Measurements from ENCODE around the gene KRT77.
A peak's percentile ranks its signal among the peaks of the same experiment; 100 is the strongest.

Gene KRT77

DNA sequence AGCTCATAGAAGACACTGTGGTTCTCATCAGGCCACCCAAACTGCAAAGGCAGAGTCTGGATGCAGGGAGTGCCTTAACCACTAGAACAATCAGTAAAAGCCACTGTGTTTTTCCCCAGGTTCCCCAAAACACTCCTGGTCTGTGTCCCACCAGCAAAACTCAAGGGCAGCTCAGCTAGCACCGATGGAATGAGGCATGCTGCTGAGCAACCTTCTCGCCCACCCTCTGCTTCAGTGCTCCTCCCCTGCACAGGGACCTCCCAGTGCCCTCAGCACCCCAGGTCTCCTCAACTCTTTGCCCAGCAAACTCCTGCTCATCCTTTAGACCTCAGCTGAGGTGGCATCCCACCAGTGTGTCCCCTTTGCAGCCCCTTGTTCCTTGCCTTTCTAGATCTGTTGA is 4.0 kb downstream of the KRT77 start:
- Histone ChIP-seq H3K27me3 (ENCODE audit: control insufficient read depth, insufficient read depth, low read length) (no peaks in the 10 kb centered on the region), H3K4me1 (ENCODE audit: control insufficient read depth, insufficient read depth, low read length) (no peaks in the 10 kb centered on the region), H3K9ac (ENCODE audit: low read length) (no peak overlapping the region), H3K27ac (ENCODE audit: low read depth, low read length) (no peak overlapping the region), H3K4me3 (ENCODE audit: low read length) (no peak overlapping the region), H3K36me3 (ENCODE audit: control insufficient read depth, insufficient read depth, low read length) (no peaks in the 10 kb centered on the region)

DNA sequence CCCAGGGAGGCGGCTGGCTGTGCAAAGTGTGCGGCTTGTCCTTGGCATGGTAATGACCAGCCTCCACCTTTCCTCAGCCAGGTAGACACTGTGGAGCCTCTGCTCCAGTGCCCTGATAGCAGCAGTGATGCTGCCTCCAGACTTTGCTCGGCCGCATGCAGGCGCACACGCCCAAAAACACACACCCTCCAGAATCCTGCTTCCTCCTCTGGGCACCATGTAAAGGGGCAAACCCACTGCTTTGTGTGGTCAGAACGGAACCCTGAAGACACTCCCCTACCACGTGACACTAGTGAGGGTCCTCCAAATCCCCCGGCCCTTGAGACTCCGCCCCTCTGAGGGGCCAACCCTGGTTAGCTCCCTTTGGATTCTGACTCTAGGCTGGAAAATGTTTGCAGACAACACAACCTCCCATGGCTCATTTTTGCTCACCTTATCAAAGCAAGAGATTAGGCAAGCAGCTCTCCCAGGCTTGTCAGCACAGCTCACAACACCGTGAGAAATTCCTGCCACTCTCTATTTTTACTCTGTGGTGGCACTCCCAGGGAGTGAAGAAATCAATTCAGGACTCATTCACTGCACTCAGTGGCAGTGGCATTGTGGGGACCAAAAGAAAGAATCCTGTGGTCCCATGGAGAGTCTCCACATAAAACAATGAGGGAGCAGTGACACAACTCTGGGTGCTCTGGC is 4.5 kb downstream of the KRT77 start:
- Histone ChIP-seq H3K36me3 (ENCODE audit: control insufficient read depth, insufficient read depth, low read length) (no peaks in the 10 kb centered on the region), H3K4me1 (ENCODE audit: control insufficient read depth, insufficient read depth, low read length) (no peaks in the 10 kb centered on the region), H3K9ac (ENCODE audit: low read length) (no peak overlapping the region), H3K27me3 (ENCODE audit: control insufficient read depth, insufficient read depth, low read length) (no peaks in the 10 kb centered on the region), H3K4me3 (ENCODE audit: low read length) (no peak overlapping the region), H3K27ac (ENCODE audit: low read depth, low read length) (no peak overlapping the region)

DNA sequence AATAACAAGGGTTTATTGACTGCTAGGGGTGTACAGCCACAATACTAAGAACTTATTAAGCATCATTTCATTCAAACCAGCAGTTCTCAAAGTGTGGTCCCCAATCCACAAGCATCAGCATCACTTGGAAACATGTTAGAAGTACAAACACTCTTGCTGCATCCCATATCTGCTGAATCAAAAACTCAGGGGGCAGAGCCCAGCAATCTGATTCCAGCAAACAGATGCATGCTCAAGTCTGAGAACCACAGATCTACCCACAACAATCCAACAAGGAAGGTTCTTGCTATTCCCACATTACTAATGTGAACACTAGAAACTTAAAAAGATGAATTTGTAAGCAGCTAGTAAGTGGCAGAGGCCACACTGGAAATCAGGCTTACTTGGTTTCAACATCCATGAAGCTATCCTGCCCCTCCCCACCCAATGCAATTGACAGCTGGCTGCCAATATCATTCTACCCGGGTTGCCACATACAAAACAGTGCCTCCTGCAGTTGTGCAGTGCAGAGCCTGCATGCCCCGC is 6.2 kb downstream of the KRT77 start:
- H3K4me3 ChIP-seq (ENCODE audit: low read length) = no peak overlapping the region
- H3K36me3 ChIP-seq (ENCODE audit: control insufficient read depth, insufficient read depth, low read length) = no peaks in the 10 kb centered on the region
- no peak overlapping the region for H3K9ac ChIP-seq (ENCODE audit: low read length)
- H3K4me1 ChIP-seq (ENCODE audit: control insufficient read depth, insufficient read depth, low read length) = no peaks in the 10 kb centered on the region
- no peaks in the 10 kb centered on the region for H3K27me3 ChIP-seq (ENCODE audit: control insufficient read depth, insufficient read depth, low read length)
- no peak overlapping the region for H3K27ac ChIP-seq (ENCODE audit: low read depth, low read length)

DNA sequence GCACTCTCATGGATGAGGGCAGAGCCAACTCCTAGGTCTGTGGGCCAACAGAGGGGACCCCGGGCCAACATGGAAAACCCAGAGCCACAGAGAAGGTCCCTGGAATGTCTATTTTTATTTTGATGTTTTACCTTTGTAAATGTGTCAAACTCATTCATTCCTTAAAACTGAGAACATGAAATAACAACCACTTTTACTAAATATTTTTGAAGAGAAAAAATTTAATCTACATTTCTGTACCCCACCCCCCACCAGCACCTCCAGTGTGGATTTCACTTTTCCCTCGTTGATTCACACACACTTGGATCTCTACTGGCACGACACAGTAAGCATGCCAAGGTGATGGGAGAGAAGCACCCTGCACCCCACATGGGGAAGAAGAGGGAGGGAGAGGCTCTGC is 6.7 kb downstream of the KRT77 start:
- no peak overlapping the region for H3K4me3 ChIP-seq (ENCODE audit: low read length)
- no peaks in the 10 kb centered on the region for H3K27me3 ChIP-seq (ENCODE audit: control insufficient read depth, insufficient read depth, low read length)
- no peaks in the 10 kb centered on the region for H3K36me3 ChIP-seq (ENCODE audit: control insufficient read depth, insufficient read depth, low read length)
- H3K27ac ChIP-seq (ENCODE audit: low read depth, low read length) = no peak overlapping the region
- no peak overlapping the region for H3K9ac ChIP-seq (ENCODE audit: low read length)
- no peaks in the 10 kb centered on the region for H3K4me1 ChIP-seq (ENCODE audit: control insufficient read depth, insufficient read depth, low read length)

DNA sequence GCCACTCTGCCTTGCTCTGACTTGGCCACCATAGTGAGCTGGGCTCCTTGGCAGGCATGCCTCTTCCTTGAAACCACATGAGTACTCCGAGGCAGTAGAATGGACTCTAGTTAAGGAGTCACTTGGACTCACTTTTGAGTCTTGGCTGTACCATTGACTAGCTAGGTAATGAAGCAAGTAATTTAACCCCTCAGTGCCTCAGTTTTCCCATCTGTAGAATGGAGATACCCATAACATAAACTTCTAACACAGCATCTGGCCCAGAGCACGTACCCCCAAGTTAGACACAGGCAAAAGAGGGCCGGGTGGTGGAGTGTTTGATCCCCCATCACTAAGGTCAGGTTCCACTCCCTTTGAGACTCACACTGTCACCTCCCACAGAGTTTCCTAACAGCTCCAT is 8.3 kb downstream of the KRT77 start:
- Histone ChIP-seq H3K36me3 (ENCODE audit: control insufficient read depth, insufficient read depth, low read length) (no peaks in the 10 kb centered on the region), H3K4me1 (ENCODE audit: control insufficient read depth, insufficient read depth, low read length) (peaks cover 2% of the 10 kb centered on the region), H3K4me3 (ENCODE audit: low read length) (no peak overlapping the region), H3K27me3 (ENCODE audit: control insufficient read depth, insufficient read depth, low read length) (no peaks in the 10 kb centered on the region), H3K27ac (ENCODE audit: low read depth, low read length) (no peak overlapping the region), H3K9ac (ENCODE audit: low read length) (no peak overlapping the region)

DNA sequence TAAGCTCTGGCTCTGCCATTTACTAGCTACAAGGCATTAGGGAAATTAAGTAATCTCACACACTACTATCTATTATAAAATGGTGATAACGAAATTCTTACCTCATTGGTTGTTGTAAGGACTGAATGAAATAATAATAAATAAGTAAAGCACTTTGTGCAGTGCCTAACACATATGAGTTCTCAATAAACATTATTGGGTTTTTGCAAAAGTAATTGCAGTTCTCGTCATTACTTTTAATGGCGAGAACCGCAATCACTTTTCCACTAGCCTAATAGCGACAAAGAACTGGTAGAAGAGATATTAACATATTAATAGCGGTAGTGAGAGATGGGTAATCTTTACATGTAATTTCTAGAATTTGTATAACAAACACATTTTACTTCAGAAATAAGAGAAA is 9.2 kb downstream of the KRT77 start:
- H3K27me3 ChIP-seq (ENCODE audit: control insufficient read depth, insufficient read depth, low read length) = no peaks in the 10 kb centered on the region
- H3K4me3 ChIP-seq (ENCODE audit: low read length) = no peak overlapping the region

DNA sequence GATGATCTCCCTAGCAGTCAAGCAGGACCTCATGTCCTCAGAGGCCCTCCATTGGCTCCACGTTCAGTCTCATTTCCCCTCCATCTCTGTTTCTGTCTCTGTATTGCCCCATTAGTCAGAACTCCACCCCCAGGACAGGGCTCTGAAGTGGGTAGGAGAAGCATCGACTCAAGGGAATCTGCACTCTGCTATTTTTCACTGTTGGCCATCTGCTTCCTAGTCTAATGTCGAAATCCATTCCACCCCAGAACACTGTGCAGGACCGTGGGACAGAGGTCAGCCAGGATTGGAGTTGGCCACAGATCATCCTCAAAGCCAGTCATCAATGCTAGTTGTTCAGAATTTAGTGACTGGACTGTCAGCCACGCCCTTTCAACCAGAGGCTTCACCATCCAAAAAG is 10.1 kb downstream of the KRT77 start:
- Histone ChIP-seq H3K27ac (ENCODE audit: low read depth, low read length) (no peak overlapping the region), H3K4me1 (ENCODE audit: control insufficient read depth, insufficient read depth, low read length) (peaks cover 2% of the 10 kb centered on the region), H3K4me3 (ENCODE audit: low read length) (no peak overlapping the region), H3K36me3 (ENCODE audit: control insufficient read depth, insufficient read depth, low read length) (no peaks in the 10 kb centered on the region), H3K27me3 (ENCODE audit: control insufficient read depth, insufficient read depth, low read length) (no peaks in the 10 kb centered on the region), H3K9ac (ENCODE audit: low read length) (no peak overlapping the region)

More for the DNA sequence above, 9.2 kb downstream of the KRT77 start:
- Histone ChIP-seq H3K36me3 (ENCODE audit: control insufficient read depth, insufficient read depth, low read length) (no peaks in the 10 kb centered on the region), H3K27ac (ENCODE audit: low read depth, low read length) (no peak overlapping the region), H3K4me1 (ENCODE audit: control insufficient read depth, insufficient read depth, low read length) (peaks cover 2% of the 10 kb centered on the region), H3K9ac (ENCODE audit: low read length) (no peak overlapping the region)

DNA sequence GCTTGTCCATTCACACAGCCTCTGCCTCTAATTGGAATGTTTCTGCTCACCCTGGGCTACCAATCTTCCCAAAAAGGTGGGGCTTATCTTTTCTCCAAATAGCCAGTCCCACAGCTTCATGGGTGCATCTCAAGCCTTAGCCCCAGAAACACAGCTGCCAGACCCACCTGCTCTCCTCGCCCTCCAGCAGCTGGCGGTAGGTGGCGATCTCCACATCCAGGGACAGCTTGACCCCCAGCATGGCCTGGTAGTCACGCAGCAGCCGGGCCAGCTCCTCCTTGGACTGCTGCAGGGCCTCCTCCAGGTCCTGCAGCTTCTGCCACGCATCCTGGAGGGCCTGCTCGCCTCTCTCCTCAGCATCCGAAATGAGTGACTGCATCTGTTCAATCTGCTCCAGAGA is 11.1 kb downstream of the KRT77 start:
- Histone ChIP-seq H3K36me3 (ENCODE audit: control insufficient read depth, insufficient read depth, low read length) (no peaks in the 10 kb centered on the region), H3K4me1 (ENCODE audit: control insufficient read depth, insufficient read depth, low read length) (peaks cover 2% of the 10 kb centered on the region), H3K27me3 (ENCODE audit: control insufficient read depth, insufficient read depth, low read length) (no peaks in the 10 kb centered on the region), H3K4me3 (ENCODE audit: low read length) (no peak overlapping the region), H3K27ac (ENCODE audit: low read depth, low read length) (no peak overlapping the region), H3K9ac (ENCODE audit: low read length) (no peak overlapping the region)

DNA sequence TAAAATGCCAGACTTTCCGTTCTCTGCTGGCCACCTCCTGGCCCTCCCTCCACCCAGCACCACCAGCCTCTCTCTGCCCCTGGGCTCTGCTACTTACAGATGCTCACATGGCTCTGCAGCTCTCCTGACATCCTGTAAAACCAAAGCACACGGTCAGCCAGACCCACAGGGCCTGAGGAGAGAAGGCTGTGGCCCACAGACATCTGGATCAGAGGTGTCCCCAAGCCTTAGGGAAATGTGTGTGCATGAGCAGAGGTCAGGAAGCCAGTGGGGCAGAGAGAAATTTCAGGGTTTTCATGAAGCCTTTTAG is 11.5 kb downstream of the KRT77 start:
- H3K4me3 ChIP-seq (ENCODE audit: low read length) = no peak overlapping the region
- H3K27ac ChIP-seq (ENCODE audit: low read depth, low read length) = no peak overlapping the region
- H3K36me3 ChIP-seq (ENCODE audit: control insufficient read depth, insufficient read depth, low read length) = no peaks in the 10 kb centered on the region
- no peak overlapping the region for H3K9ac ChIP-seq (ENCODE audit: low read length)
- no peaks in the 10 kb centered on the region for H3K27me3 ChIP-seq (ENCODE audit: control insufficient read depth, insufficient read depth, low read length)
- H3K4me1 ChIP-seq (ENCODE audit: control insufficient read depth, insufficient read depth, low read length) = peaks cover 2% of the 10 kb centered on the region

DNA sequence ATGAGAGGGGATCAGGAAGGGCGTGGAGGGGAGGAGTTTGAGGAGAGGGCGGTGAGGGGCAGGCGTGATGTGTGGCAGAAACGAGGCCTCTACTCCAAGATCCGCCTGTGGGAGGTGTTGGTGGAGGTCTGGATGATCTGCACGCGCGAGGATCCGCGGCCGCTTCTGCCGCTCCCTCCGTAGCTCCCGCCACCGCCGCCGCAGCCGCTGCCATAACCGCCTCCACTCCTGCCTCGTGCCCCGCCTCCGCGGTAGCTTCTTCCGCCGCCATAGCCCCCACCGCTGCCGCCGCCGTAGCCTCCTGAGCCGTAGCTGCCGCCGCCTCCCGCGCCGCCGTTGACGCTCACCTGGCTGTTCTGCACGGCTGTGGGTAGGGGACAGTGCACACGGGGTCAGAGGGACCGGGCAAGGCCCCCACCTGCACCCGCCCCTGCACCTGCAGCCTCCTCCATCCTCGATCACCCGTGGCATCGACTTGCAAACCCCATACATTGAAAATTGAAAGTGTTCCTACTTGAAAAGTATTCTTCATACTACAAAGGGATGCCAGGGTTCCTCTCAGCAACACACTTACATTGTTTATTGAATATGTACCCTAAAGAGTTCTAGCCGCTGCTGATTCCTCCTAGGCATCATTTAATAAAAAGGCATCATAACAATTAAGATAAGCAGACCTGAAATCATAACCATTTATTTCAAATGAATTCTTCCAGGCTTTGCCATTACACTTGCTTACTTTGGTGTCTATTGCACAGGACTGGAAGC is 12.1 kb downstream of the KRT77 start:
- no peaks in the 10 kb centered on the region for H3K27me3 ChIP-seq (ENCODE audit: control insufficient read depth, insufficient read depth, low read length)
- H3K36me3 ChIP-seq (ENCODE audit: control insufficient read depth, insufficient read depth, low read length) = no peaks in the 10 kb centered on the region
- H3K9ac ChIP-seq (ENCODE audit: low read length) = no peak overlapping the region
- peak overlapping the region; percentile 62 for H3K4me3 ChIP-seq (ENCODE audit: low read length)
- no peak overlapping the region for H3K27ac ChIP-seq (ENCODE audit: low read depth, low read length)
- H3K4me1 ChIP-seq (ENCODE audit: control insufficient read depth, insufficient read depth, low read length) = peaks cover 2% of the 10 kb centered on the region

DNA sequence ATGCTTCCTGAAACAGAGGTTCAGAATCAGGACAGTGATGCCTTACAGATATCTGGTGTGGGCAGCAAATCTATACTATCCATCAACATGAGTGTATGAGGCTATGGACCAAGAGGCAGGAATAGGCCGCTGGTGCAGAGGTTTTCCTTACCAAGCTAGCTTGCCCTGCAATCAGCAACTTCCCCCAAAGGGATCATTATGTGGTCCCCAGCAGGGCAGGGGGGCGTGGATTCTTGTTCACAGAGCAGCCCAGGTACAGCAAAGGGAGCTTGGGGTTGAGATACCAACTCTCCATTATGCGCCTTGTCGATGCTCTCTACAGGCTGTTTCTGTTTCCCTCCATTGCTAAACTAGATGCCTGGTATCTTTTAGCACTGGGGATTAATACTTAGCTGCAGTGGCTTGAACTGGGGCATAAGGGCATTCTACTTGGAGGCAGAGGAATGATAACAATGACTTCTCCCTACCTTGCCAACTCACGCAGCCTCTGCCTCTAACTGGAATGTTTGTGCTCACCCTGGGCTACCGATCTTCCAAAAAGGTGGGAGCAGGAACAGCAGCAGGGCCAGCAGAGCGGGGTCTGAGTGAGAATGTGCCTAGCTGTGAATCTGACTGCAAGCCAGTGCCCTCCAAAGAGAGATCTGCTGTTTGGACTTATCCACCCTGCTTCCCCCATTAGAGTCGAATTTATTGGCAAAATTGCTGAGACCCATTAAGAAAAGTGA is 12.8 kb downstream of the KRT77 start:
- Histone ChIP-seq H3K27ac (ENCODE audit: low read depth, low read length) (no peak overlapping the region), H3K4me3 (ENCODE audit: low read length) (peak overlapping the region; percentile 62), H3K4me1 (ENCODE audit: control insufficient read depth, insufficient read depth, low read length) (peaks cover 2% of the 10 kb centered on the region), H3K27me3 (ENCODE audit: control insufficient read depth, insufficient read depth, low read length) (no peaks in the 10 kb centered on the region), H3K9ac (ENCODE audit: low read length) (no peak overlapping the region), H3K36me3 (ENCODE audit: control insufficient read depth, insufficient read depth, low read length) (no peaks in the 10 kb centered on the region)

DNA sequence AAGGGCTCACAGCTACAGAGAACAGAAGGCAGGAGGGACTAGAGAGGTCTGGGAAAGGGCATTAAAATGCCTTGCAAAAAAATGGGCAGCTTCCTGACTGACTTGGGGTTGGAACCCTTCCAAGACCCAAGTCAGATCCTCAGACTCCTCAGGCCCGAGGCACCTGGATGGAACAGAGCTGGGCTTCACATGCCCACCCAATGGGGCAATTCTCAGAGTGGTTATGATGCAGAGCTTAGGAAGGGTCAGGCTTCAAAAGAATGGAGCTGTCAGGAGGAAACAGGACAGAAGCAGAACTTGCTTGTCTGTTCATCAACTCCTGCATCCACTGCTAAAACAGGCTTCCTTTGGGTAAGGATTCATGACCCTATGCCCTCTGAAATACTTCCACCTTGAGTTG is 13.4 kb downstream of the KRT77 start:
- no peaks in the 10 kb centered on the region for H3K27me3 ChIP-seq (ENCODE audit: control insufficient read depth, insufficient read depth, low read length)
- no peaks in the 10 kb centered on the region for H3K36me3 ChIP-seq (ENCODE audit: control insufficient read depth, insufficient read depth, low read length)
- H3K27ac ChIP-seq (ENCODE audit: low read depth, low read length) = no peak overlapping the region
- no peak overlapping the region for H3K4me3 ChIP-seq (ENCODE audit: low read length)
- no peak overlapping the region for H3K9ac ChIP-seq (ENCODE audit: low read length)
- H3K4me1 ChIP-seq (ENCODE audit: control insufficient read depth, insufficient read depth, low read length) = peaks cover 2% of the 10 kb centered on the region

All from rectal smooth muscle tissue (tissue), 1 donor.